ENCODE measurements around the gene TCF4.

TCF4 gene

DNA sequence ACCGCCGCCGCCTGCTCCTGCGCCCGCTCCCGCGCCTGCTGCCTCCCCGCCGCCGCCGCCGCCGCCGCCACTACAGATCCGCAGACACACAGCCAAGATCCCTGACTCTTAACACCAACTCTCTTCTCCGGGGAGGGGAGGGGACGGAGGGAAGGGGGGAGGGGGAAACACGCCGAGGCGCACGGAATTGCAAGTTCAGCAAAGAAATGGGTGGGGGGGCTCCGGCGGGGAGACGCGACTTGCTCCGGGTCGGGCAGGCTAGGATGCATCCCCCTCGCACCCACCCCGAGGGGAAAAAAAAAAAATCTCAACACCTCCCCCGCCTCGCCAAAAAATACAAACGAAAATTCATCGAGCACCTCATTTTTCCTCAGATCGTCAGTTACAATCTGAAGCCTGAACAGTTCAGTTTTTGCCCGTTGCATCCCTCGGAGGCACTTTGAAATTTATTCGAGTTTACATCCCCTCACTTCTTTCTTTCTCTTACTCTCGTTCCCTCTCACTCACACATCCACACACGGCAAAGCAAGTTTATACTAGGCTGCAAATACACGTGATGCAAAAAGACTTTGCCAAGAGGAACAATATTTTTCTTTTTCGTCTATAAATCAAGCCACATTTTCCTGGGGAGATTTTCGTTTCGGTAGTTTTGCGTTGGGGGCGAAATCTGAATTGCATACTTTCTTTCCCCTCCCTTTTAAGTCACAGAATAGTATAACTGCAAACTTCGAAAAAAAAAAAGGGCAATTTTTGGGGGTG, at the start of gene TCF4:
Gene TCF4, minus strand, starts transcription at position 82 of the 759 bp plus-strand sequence. CDS start 1,076 bp downstream, outside the sequence.
- DNase-seq (ENCODE audit: low spot score), result peak; percentile 50

DNA sequence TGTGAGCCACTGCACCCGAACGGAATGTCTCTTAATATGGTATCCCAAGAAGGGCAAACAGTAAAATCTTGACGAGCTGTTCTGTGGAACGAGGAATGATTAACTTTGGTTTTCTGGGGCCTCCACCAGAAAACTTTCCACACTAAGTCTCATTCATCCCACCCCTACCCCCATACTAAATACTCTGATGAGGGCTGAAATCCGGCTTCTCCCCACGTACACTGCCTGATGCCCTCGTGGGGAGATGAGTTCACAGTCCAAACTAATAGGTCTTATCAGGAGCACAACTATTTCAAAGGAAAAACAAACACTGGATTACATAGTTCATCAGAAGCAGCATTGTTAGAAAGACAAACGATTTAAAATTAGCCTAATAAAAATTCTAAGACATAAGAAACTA, 49.2 kb upstream of the TCF4 start:
- no peak for DNase-seq (ENCODE audit: low spot score)

DNA sequence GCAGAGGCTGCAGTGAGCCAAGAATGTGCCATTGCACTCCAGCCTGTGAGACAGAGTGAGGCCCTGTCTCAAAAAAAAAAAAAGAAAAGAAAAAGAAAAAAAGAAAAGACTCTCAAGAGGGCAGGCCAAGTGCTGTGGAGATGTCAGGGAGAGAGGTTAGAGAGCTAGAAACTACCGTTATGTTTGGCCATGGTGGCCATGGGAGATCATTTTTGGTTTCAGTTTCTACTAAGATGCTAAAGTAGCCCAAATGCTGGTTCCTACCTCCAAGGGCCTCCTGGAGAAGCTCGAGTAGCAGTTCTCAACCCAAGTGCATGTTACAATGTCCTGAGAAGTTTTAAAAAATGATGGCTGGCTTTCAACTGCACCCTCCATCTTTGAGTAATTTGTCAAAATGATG, 47.4 kb upstream of the TCF4 start:
- no peak for DNase-seq (ENCODE audit: low spot score)

DNA sequence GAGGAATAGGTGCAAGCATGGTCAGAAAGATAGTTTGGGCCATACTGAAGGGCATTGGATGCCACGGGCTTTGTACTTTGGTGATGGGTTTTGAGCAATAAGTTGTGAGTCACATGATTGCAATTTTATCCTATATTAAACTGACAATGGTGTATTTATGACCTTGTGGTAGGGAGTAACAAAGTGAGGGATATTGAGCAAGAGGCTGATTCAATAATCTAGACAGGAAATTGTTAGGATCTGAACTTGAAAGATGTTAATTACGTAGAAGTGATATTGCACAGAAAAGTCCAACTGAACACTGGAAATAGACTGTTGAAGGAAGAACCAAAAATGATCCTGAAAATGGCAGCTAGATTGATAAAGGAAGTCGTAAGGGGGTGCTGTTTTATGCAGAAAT, 46.6 kb upstream of the TCF4 start:
- DNase-seq (ENCODE audit: low spot score), result no peak

DNA sequence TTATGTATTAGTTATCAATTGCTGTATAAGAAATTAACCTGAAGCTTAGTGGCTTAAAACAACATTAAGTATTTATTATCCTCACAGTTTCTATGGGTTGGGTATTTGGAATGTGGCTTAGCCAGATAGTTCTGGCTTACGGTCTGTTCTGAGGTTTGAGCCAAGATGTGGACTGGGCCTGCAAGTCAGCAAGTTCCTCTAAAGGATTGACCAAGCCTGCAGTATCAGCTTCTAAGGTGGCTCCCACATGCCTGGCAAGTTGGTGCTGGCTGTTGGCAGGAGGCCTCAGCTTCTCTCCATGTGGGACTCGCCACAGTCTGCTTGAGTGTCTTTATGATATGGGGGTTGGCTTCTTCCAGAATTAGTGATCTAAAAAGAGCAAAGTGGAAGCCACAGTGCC, 45.0 kb upstream of the TCF4 start:
- no peak for DNase-seq (ENCODE audit: low spot score)

DNA sequence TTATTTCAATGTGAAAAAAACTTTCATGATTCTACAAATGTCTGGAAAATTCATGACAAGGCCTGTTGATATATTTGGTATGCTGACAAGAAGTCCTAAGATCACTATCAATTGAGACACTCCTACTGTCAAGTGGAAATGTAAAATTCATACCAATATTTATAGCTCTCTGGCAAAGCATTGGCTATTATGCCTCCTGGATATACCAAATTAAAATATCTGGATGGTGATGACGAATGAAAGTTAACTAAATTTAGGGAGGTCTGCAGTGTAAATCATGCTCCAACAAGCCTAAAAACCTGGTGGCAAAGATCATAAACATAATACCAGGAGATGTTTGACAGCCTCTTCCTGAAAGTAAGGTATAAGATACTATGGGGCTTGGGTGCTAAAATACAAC, 41.1 kb upstream of the TCF4 start:
- DNase-seq (ENCODE audit: low spot score), result no peak

DNA sequence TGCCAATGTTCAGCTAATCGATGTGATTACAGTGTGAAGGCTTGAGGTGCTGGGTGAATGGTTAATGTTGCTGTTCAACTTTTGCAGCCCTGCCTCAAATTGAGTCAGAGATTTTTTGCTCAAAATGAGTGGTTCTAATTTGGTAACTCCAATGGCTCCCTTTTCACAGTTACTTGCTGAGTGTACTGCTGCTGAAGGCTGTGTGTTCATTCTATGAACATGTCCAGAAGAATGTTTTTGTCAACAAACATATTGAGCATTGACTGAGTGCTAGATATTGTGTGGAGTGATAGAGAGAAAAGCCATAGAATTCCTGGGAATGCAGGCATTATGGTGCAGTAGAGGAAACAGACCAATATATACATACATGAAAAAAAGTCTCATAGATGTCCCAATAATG, 39.0 kb upstream of the TCF4 start:
- DNase-seq (ENCODE audit: low spot score), result no peak

DNA sequence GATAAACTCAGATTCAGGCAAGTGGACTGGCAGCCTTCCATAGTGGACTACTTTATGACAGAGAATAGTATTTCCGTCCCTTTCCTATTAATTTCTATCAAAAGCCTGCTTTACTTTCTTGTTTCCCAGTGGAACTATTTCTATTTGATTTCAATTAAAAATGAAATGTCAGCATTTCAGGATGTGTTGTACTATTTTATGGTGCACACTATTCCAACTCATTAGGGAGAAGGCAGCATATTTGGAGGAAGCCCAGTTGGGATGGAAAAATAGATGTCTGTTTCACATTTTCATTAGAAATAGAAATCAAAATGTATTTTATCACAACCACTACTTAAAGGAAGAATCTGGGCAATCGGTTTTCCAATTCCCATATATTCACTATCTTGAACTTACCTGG, 37.9 kb upstream of the TCF4 start:
- DNase-seq (ENCODE audit: low spot score), result no peak

DNA sequence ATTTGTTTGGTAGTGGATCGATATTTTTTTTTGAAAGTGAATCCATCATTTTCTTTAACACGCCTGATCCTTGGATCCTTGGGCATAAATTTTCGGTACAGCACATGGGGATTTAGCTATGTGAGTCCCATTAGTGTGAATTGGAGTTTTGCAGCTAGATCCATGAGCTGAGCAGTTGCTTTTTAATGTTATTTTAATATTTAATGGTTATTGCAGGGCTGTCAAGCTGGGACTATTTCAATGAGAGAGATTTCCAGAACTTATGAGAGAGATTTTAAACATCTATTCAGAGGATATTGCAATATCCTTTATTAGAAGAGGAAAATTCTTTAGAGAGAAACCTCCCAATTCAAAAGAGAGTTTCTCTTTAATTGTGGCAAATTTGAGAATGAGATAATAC, 35.6 kb upstream of the TCF4 start:
- no peak for DNase-seq (ENCODE audit: low spot score)

DNA sequence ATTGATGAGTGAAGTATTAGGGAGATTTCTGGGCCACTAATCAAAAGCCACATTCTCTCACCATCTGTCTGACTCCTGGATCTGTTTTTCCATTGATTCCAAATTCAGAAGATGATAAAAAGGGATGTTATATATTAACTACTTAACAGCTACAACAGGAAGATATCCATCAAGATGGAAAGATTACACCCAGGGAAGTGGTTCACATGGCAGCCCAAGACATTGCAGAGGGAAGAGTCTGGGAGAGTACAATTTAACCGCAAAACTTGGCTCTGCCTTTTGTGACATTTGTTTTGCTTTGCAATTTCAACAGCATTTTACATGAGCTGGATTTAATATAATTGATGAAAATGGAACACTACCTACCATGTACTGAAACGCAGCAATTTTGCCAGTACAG, 22.5 kb upstream of the TCF4 start:
- no peak for DNase-seq (ENCODE audit: low spot score)

DNA sequence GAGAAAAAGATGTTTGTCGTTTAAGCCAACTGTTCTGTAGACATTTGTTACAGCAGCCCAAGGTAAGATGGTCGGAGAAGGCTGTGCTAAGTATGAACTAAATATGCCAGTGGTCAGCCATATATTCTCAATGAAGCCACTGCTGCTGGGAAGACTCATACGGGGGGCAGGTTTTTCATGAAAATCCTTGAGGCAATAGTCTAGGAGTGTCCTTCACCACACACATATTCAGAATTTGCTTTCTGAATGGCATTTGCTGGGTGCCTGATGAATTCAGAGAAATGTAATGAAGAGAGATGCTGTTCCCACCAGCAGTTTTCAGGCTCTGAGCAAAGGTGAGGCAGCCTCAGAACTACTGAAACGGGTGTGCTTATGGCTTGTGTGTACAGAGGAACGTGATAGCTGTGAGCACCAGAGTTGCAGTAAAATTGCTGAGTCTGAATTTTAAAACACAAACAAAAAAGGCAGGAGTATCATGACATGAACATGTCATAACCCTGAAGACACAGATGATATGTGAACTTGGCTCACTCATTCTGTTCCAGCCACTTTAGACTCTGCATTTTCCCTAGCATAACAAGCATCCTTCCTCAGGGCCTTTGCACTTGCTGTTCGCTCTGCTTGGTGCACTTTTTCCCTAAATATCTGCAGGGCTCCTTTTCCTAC, 21.3 kb upstream of the TCF4 start:
- no peak for DNase-seq (ENCODE audit: low spot score)

DNA sequence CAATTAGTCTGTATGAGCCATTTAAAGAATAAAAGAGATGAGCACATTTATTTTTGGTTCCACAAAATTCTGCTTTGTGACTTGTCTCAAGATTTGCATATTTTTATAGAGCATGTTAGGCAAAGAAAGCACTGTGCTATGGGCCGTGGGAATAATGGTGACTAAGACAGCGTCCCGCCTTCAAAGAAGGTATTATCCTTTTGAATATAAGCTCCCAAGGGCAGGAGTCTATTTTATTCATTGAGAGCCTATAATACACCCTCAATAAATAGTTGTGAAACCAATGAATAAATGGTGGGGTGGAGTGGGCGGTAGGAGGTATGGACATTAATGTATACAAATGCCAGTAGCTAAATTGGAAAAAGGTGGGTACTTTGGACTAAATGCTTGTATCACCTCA, 20.5 kb upstream of the TCF4 start:
- DNase-seq (ENCODE audit: low spot score), result no peak

DNA sequence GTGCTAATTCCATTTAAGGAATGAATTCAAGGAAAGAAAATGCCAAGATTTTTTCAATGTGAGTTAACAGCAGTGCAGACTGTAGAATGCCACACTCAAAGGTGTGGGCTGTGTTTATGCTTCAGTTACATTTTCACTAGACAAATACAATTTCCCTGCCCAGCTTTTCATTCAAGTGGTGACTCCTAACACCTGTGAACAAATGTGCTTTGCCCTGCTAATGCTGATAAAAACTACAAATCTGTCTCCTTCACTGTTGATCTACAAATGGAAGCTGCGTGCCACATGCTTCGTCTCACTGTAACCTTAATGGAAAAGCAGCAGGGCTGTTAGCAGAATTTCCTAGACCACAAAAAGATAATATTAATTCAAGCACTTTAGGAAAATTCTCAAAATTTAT, 19.8 kb upstream of the TCF4 start:
- no peak for DNase-seq (ENCODE audit: low spot score)

DNA sequence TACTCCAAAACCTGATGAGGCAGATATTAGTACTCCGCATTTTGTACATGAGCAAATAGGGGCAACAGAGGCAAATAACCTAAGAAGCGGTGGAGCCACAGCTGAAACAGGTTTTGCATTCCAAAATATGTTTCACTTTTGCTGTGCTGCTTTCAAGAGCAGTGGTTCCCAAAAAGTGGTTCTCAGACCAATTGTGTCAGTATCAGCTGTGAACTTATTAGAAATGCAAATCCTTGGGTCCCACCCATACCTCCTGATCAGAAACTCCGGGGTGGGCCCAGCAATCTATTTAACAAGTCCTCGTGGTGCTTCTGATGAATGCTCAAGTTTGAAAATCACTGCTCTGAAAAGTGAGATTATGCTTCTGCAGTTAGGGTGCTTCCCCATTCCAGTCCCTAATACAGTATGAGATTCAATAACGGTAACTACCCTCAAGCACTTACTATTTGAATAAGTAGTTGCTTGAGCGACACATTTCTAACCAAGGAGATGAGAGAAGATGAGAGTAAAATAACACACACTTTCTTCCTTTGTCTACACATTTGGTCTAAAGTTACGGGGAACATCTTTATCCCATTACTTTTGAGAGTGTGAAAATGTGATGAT, 17.8 kb upstream of the TCF4 start:
- DNase-seq (ENCODE audit: low spot score), result no peak

DNA sequence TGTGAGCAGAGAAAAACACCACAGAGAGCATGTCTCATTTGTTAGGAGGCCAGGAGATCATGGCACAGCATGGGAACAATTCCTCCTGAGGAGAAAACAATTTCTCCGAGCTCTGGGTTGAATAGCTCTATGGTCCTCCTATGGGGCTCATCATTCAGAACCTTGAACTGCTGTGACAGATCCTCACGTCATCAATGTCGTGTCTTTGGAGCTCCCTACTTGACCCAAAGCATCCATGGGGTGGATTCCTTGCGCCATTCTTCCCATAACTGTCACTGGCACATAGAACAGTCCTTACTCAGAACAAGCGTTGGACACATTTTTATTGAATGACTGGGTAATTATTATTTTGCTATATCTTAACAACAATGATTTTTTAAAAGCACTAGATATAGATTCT, 15.8 kb upstream of the TCF4 start:
- DNase-seq (ENCODE audit: low spot score), result no peak

DNA sequence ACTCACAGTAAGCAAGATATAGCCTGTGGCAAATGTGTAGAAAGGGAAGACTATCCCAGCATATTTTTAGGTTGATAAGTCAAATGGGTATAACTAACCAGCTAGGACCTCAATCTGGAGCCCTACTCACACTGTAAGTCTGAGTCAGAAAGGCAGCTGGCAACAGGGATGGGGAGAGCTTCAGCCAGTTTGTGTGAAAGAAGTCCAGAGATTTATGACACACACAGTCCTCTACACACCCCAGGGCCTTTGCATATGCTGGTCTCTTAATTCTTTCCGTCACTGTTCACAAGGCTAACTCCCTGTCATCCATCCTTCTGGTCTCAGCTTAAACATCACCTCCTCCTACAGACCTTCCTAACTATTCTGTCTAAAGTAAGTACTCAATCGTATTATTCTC, 5.9 kb upstream of the TCF4 start:
- no peak for DNase-seq (ENCODE audit: low spot score)

DNA sequence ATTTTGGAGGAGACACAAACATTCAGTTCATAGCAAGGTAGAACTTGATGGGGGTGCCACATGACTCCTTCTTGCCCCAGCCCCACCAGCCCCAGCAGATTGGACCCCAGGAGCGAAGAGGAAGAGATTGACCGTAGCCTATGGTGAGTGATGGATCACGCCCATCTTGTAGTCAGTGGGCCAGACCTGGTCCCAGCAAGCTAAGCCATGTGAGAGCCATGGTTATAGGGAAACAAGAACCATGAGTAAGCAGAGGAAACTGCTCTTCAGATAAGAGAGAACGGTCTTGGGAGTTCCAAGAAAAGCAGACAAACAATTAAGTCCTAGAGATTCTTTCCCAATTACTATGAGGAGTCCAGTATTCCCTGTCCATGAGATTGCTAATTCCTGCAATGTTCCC, 4.6 kb upstream of the TCF4 start:
- DNase-seq (ENCODE audit: low spot score), result no peak

DNA sequence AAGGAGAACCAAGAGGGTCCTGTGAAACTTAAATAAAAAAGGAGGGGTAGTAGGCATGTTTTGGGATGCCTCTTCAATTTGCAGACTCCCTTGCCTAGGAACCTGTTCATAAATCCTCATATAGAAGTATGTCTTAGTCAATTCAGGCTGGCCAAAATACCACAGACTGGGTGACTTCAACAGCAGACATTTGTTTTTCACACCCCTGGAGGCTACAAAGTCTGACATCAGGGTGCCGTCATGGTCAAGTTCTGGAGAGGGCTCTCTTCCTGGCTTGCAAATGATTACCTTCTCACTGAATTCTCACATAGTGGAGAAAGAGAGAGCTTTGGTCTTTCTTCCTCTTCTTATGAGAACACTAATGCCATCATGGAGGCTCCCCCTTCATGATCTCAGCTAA, 4.1 kb upstream of the TCF4 start:
- no peak for DNase-seq (ENCODE audit: low spot score)

DNA sequence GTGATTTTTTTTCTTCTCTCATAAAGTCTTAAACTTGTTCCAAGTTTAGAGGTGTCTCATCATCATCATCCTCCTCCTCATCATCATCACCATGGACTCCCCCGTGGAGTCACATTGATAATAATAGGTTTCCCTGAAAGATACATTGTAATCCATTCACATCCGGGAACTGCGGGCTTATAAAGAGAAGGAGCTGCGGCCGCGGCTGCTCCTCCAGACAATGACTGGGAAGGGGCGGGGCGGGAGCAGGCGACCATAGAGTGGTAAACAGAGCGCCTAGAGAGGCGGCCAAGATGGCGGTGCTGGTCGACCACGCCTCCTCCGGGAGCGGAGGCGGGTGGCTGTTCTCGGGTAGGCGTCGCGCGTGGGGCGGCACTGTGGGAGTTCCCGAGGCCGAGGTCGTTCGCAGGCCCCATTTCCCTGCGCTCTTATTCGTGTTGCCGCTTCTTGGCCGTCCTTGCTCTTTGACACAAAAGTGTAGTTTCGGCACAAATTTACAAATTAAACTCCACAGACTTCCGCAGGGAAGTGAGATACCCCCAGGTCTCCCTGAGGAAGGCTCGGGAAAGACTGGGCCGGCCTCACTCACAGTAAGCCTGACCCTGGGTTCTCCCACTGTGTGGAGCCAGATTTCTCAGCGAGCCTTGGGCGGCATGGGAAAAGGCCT, 1.8 kb upstream of the TCF4 start:
- DNase-seq (ENCODE audit: low spot score), result peak; percentile 96

DNA sequence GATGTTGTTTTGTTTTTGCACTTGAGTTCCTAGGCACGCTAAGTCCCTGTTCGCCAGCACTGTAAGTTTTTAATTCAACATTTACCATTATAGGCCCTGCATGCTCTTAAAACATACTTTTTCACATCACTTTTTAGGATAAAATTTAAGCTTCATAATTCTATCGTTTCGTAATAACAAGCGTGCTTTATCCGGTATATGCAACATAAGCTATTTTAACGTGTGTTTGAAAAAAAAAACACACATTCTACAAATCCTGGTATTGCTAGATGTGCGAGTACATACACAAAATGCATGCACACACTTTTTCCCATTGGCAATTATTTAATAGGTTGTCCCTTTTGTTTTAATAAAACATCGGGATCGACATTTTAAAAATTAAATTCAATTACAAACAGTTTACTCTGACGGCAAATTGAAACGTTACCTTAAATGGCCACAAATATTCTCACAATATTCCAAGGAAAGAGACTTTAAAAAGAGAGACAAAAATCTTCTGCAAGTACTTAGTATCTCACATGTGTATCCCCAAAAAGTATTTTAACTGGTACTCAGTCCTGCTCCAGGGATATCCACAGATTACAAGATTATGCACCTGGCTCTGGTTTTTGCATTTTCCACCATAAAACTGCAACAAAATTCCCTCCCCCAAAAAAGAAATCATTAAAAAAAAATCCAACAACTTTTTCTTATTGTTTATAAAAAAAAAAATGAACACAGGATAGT, 1.0 kb upstream of the TCF4 start:
- DNase-seq (ENCODE audit: low spot score), result peak; percentile 44

DNA sequence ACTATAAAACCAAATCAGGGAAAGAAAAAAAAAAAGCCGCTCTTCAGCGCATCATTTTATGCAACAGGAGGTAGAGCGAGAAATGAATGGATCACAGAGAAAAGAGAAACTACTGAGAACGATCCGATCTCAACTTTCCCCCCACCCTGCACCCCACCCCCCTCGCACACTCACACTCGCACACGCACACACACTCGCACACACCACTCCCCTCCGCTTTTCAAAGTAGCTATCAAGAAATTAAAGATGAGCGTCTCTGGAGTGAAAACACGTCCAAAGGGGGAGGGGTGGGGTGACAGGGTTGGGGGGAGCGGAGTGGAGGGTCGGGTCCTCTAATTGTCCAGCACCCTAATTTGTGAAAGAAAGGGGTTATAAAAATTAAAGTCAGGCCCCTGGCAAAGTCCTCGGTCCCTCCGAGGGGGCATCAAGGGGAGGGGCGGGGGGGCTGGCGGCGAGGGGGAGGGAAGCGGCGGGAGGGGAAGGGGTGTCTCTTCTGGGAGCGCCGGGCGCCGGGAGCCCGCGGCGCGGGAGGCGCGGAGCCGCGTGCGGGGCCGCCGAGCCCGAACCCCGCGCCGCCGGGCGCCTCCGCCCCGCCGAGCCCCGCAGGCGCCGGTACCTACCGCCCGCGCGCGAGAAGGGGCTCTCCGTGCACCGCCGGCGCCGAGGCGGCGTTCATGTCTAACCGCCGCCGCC, 428 bp downstream of the TCF4 start:
- DNase-seq (ENCODE audit: low spot score), result peak; percentile 18
